K562 (cell line): Measurements from ENCODE around the gene TRIO. TPM values are rescaled to one million over a fixed set of nuclear protein-coding genes. Genes with fewer than 3 reads are reported as not detected.

Source experiments
- CHCHD3 ChIP-seq: fragments of 250-450 bp; sonication (Bioruptor Pico); IDR thresholded peaks from 2 replicates; pipeline ENCODE4 v2.1.2; 2022; ENCODE audit warnings: mild to moderate bottlenecking
- CREM ChIP-seq: IDR thresholded peaks from 2 replicates; pipeline ENCODE4 v1.6.1; 2014; ENCODE audit warnings: antibody characterized with exemption, low read depth
- FOXK1 ChIP-seq: sonication (generic); formaldehyde crosslinking; IDR thresholded peaks from 2 replicates; pipeline ENCODE4 v1.8.0; 2022; ENCODE audit warnings: missing genetic modification reagents, mild to moderate bottlenecking, borderline replicate concordance
- HDAC1 ChIP-seq, 2 experiments: fragments of 450-650 bp; IDR thresholded peaks; 2 replicates each; pipeline ENCODE4 v1.6.1; 2016 to 2017; ENCODE audit warnings: inconsistent platforms in 1 of 2, mild to moderate bottlenecking in 1 of 2, moderate library complexity in 1 of 2
- NRF1 ChIP-seq, 2 experiments: fragments of 450-650 bp; IDR thresholded peaks in 1 of 2; conservative IDR thresholded peaks in 1 of 2; 2 replicates each; pipeline ENCODE4 v1.6.1; 2014; ENCODE audit warnings: mild to moderate bottlenecking in 2 of 2
- RAD51 ChIP-seq: fragments of 450-650 bp; IDR thresholded peaks from 2 replicates; pipeline ENCODE4 v1.7.1; 2016; ENCODE audit warnings: low read depth, mild to moderate bottlenecking, borderline replicate concordance
- WHSC1 ChIP-seq: IDR thresholded peaks from one replicate; pipeline ENCODE4 v1.6.1; 2012; ENCODE audit warnings: low read length, control low read depth, inconsistent platforms
- ZKSCAN1 ChIP-seq: fragments of 150-350 bp; IDR thresholded peaks from 2 replicates; pipeline ENCODE4 v1.6.1; 2016; ENCODE audit warnings: low read depth, low read length
- ZNF282 ChIP-seq: sonication (generic); formaldehyde crosslinking; IDR thresholded peaks from 2 replicates; pipeline ENCODE4 v1.8.1; 2023; ENCODE audit warnings: missing genetic modification reagents
- ZSCAN32 ChIP-seq: fragments of 450-650 bp; formaldehyde crosslinking; IDR thresholded peaks from 2 replicates; pipeline ENCODE4 v1.4.0; 2020; ENCODE audit warnings: mild to moderate bottlenecking, moderate library complexity
- polyA plus RNA-seq, 8 experiments: library from polyadenylated mRNA; depleted of rRNA in 4 of 8; stranded (reverse) in 5 of 8; unstranded in 3 of 8; fragments of >200 nt; fragmentation: Nextera tagmentation in 2 of 8; fragmentation: Illumina TruSeq in 1 of 8; extraction: Ambion mirVana in 2 of 8; extraction: Trizol in 1 of 8; gene quantifications; 2 replicates each; pipeline versions ENCODE4 v1.2.1 to v1.2.3, GENCODE V29; 2011 to 2014; ENCODE audit warnings: inconsistent platforms in 1 of 8, missing spikeins in 1 of 8
- total RNA-seq, 7 experiments: library from RNA; depleted of rRNA in 6 of 7; stranded (reverse); fragments of >200 nt in 6 of 7; fragmentation: Illumina TruSeq in 2 of 7; extraction: Trizol in 2 of 7; gene quantifications; 2 replicates each; pipeline versions ENCODE4 v1.2.1 to v1.2.3, GENCODE V29; 2011 to 2021; ENCODE audit warnings: low replicate concordance in 1 of 7
- TF ChIP-seq, protein P1 (sequence below): fragments of 450-650 bp; conservative IDR thresholded peaks from 2 replicates; pipeline ENCODE4 v1.6.1; 2016; ENCODE audit warnings: missing genetic modification characterization, low read depth, mild to moderate bottlenecking, missing compliant biosample characterization, moderate library complexity

TRIO gene
- total and polyA plus RNA-seq, 9 of the 15 experiments (the other 6 are each of a cell fraction or from before 2014, with no cell fraction given): 0.24 to 5.0 (median 1.1) TPM

- TF ChIP-seq, protein P1, sequence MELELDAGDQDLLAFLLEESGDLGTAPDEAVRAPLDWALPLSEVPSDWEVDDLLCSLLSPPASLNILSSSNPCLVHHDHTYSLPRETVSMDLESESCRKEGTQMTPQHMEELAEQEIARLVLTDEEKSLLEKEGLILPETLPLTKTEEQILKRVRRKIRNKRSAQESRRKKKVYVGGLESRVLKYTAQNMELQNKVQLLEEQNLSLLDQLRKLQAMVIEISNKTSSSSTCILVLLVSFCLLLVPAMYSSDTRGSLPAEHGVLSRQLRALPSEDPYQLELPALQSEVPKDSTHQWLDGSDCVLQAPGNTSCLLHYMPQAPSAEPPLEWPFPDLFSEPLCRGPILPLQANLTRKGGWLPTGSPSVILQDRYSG (tag): 0 out of 2 replicates have a peak, but pooled peaks have one; percentile 52
- TF ChIP-seq HDAC1 (IDR thresholded peaks at IDR 0.05) (0 out of 4 replicates have a peak, but pooled peaks of 1 of the 2 experiments have one; percentile 22), ZSCAN32 (CRISPR knock-in tag) (peak; percentile 30; the same call in 1 of the 2 replicates), FOXK1 (no peak), RAD51 (peak; percentile 47; the same call in 1 of the 2 replicates), CHCHD3 (no peak), ZKSCAN1 (0 out of 2 replicates have a peak, but pooled peaks have one; percentile 28), CREM (peak; percentile 90), NRF1 (conservative IDR thresholded peaks at IDR 0.05 in 1 of 2, IDR thresholded peaks at IDR 0.05 in 1 of 2) (peak; percentile 96), ZNF282 (no peak), WHSC1 (no peak)
Measured at GRCh38 chr5:14264605-14265316, 121.6 kb downstream of the TRIO start (continued).
